Stimulated activated CD4-positive, alpha-beta T cell treated with anti-CD3 and anti-CD28 coated beads, TNF-alpha, amount 100 ng/mL, for 4 hours (primary cell): ENCODE measurements around the gene TOP3B.
A peak's percentile ranks its signal among the peaks of the same experiment; 100 is the strongest.

ENCODE experiments used
- DNase-seq, 3 experiments: peaks; one replicate each; pipeline ENCODE4 v3.0.0-alpha.2; 2020; ENCODE audit warnings: low read depth in 3 of 3

The TOP3B gene

GRCh38 chr22:21961886-21962654, 20.5 kb downstream of the TOP3B start:
- DNase-seq, result no peak

DNA sequence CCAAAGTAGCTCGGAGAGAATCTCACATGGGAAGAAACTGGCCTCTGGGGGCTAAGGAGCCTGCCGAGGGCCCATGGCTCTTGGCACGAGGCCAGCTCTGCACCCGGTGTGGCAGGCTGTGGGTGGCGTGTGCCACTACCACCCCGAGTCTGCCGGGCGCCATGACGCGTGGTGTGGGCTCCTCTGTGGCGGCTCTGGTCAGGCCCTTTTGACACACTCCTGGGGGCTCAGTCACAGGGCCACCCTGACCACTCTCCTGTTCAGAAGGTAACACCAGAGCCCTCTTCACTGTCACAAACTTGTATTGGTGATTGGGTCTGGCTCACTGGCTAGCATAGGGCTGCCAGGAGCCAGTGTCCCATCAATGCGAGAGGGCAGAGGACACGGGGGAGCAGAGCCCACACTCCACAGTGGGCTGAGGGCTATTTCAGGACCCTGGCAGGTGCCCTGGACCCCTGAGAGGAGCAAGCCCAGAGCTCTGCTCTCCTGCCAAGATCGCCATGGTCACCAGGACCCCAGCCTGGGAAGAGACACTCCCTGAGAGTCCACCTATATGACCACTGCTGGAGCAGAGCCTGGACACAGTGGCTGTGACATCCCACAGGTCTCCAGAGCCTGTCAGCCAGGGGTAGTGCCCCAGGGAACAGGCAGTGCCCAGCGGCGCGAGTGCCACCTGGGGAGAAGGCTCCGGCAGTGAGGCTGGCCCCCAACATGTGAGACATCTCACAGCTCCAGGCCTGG, 21.3 kb downstream of the TOP3B start:
- DNase-seq, result no peak

DNA sequence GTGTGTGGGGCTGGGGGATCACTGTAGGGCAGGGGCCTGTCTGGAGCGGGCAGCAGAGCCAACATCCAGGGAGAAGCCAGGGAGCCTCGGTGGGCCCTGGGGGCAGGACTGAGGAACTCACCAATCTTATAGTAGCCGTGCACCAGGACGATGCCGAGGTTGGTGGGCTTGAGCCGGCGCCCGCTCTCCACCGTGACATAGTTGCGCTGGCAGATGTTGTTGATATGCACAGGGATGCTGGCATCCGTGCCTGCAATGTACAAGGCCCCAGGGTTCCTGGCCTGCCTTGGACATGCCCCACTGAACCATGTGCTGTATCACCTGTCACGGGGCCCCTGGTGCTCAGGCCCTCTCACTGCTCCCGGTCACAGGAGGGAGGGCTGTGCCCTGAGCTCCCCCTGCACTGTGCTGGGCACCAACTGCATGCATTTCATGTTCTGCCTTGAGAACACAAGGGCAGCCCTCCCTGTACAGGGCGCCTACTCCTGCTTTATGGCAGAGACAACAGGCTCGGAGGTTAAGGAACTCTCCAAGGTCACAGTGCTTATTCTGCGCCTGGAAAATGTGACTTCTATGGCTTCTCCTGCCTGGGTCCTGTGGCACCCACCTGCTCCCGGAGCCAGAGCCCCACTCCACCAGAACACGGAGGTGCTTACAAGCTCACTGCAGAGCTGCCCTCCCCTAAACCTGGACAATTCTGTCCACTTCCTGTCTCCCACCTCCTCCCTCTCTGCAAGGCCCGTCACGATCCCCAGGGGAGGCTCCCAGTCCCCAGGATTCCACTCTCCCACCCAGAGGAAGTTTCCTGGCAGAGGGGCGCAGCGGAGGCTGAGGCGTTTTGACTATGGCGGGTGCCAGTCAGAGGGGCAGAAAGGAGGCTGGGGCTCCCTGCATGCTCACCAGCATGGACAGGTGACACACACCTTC, 22.1 kb downstream of the TOP3B start:
- DNase-seq, result no peak

GRCh38 chr22:21959274-21960074, 23.1 kb downstream of the TOP3B start:
- no peak for DNase-seq

DNA sequence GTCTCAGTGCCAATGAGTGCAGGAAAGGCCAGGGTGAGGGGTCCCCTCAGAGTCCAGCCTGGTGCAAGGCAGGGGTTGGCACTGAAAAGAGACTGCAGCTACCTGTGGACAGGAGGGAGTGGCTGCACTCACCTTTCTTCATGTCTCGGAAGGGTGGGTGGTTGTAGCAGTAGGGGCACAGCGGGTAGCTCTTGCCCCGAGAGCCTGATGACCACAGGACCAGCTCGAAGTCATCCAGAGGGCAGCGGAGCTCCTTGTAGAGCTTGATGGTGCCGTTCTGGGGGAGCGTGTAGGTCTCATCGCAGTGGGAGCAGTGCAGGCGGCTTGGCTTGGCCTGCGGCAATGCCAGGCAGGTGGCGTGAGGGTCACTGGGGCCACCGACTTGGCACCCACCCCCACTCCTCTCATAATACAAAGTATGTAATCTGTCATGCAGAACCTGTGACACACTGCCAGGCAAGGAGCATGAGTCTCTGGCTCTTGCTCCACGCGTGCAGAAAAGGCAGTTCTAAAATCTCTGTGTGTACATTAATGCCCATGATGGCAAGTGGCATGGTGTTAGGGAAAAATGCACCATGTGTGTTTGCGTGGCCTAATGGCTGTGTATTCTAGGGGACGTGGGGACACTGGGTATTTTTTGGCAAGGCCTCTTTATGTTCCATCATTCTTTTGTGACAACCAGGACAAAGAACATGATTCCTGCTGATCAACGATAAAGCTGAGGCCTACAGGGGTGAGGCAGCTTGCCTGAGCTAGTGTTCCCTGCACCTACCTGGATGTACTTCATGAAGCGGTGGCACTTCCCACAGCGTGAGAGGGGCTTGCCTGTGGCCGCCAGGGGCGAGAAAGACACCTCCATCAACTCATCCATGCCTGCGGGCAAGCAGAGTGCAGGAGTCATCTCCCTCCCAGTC, 24.0 kb downstream of the TOP3B start:
- DNase-seq, result no peak

- peak; percentile 85 to 92 (median 87) for DNase-seq
Measured at GRCh38 chr22:21952586-21953571, 29.7 kb downstream of the TOP3B start, which contains the start of gene PPM1F. Gene PPM1F, minus strand, starts transcription at chr22:21952848. Its CDS starts 6,800 bp downstream, at chr22:21946048.

DNA sequence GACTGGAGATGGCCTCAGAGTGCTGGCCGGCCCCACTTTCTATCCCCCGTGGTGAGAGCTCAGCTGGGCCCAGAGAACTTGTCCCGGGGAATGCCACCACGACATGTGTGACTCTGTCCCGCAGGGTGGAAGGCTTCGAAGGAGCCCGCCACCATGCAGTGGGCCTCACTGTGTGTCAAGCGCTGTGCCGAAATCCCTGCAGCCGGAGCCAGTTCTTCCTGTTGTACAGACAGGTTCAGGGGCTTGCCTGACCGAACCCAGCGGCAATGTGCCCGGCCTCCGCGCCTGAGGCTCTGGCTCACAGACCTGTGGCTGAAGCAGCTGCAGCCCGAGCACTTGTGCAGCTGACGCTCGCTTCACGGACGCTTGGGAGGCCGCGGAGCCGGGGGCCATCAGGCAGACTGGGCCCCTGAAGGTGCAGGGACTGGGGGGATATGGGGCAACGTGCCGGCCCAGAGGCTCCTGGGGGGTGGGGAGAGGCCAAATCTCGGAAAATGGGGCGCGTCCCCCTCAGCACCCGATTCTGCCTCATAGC, 30.6 kb downstream of the TOP3B start:
- DNase-seq, result peak in 1 of 3 experiments; percentile 21

GRCh38 chr22:21951062-21951461, 31.5 kb downstream of the TOP3B start:
- DNase-seq, result no peak

DNA sequence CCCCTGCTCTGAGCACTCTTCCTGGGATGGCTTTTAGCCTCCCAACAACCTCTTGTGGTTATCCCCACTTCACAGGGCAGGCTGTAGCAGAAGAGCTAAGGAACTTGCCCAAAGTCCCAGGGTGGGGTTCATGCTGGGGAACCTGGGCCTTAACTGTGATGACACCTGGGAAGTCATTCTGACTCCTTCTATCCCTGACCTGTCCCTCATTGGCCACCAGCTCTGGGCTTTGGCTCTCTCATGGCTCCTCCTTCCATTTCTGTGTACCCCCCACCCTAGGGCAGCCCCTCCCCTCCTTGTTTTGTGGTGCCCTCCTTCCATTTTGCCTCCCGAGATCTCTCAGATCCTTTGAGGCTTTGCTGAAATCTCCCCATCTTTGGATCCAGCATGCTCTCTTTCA, 32.6 kb downstream of the TOP3B start:
- DNase-seq, result no peak

- no peak for DNase-seq
Measured at GRCh38 chr22:21949569-21949918, 33.0 kb downstream of the TOP3B start.

DNA sequence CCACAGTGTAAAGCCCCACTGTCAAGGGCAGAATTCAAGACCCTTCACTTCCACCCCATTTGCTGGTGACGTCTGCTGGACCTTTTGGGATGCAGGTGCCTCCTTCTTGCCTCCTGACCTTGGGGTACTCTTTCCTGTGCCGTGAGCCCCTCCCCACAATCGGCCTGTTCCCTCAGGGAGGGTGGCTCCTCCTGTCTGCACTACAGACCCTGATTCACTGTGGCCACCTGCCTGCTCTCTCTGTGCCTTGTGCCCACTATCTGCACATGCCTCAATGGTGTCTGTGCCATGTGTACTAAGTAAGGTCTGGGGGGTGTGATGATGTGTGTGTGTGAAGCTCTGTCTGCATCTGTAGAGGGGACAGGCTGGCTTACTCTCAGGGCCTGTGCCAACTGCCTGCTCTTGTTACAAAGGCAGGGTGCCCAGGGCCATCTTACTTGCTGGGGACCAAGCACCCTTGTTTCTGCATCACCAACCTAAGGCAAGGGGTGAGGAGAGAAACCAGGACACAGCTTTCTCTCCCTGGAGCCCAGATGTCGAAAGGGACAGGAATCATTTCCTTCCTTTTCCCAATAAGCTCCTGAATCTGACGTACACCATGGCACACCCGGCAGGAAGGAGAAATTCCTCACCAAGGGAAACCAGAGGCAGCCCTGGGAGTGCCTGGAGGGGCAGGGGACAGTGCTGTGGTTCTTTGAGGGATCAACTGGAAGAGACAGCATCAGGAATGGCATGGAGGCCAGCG, 33.6 kb downstream of the TOP3B start:
- DNase-seq, result no peak

GRCh38 chr22:21948390-21948789, 34.2 kb downstream of the TOP3B start:
- DNase-seq, result no peak

DNA sequence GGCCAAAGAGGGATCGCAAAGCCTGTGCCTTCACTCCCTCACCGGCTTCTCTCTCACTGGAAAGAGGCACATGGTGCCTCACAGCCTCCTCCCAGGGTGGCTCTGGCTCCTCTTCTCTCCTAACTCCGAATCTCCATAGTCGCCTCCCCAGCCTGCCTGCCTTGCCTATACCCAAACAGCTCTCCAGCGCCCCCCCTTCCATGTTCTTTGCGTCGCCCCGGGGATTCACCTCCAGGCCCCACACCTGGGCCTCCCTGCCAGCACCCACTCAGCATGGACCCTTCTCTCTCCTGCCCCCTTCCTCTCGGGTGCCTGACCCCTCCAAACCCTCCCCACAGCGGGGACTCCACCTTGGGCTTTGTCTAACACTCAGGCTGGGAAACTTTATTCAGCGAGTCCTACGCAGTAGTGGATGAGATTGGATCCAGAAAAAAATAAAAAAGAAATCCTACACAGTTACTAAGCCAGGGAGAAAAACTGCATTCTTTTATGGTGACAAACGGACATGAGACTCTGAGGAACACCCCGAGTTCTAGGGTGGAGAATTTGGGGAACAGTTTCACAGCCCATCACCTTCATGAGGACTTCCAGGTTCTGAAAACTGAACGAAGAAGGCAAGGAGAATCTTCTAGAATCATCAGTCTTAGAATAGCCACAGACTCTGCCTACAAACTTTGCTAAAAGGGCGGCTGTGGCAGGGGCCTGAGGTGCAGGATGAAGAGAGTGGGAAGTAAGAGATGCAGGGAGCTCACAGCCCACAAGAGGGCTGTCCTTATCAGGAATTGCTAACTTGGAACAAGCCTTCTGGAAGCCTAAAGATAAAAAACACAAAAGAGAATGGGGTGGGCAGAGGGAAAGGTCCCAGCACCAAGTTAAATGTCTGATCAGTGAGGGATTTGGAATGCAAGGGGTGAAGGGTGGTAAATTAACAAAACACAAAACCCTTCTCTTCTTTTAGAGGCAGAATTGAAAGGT, 35.3 kb downstream of the TOP3B start:
- DNase-seq, result no peak

DNA sequence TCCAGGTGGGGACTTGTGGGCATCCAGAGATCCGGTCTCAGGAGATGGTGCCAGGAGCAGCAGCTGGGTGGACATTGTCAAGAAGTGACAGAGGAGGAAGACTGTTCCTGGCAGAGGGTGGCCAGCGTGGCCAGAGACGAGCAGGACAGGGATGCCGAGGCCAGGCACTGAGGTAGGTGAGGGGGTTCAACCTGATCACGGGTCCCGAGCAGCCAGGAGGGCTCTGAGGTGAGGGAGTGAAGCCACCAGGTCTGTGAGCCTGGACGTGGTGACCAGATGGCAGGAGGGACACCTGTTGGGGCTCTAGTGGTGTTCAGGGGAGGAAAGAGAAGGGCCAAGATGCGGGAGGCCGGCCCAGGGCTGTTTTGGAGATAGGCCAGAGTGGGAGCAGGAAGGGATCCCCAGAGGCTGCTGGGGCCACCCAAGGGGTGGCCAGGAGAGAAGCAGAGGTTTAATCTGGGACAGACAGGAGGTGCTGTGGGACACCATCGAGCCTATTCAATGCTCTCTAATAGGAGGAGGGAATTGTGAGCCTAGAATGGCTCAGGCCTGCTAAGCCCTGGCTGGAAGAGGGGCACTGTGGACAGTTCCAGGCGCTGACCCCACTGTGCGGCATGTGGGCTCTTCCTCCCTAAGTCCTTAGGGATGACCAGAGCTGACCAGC, 36.2 kb downstream of the TOP3B start:
- DNase-seq, result no peak

GRCh38 chr22:21945453-21946261, 36.9 kb downstream of the TOP3B start:
- DNase-seq, result no peak
